ENCODE results near the gene RIPPLY2.

RIPPLY2 gene

DNA sequence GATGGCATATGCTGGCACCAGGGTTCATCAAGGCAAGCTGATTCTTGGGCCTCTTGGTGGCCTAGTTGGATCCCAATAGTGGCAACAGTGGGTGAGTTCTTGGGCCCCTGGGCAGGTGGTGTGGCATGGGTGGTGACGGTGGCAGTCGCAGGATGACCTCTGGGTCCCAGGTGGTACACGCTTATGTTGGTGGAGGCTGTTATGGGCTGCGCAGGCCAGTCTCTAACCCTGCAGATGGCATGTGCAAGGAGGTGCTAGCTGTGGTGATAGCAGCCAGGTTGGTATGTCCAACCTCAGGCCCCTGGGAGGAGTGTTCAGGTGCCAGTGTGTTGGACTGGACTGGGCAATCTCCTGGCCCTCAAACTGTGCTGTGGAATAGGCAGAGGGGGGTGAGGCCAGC lies 52.5 kb downstream of the RIPPLY2 start:
- DNase-seq (ENCODE audit: low spot score): no peak
